ENCODE results near the gene PCDHA13.
"Not testable (repeated sequence)": the region's sequence is repeated elsewhere in the genome, so short reads cannot be mapped to it uniquely, and the experiment has no call there.

- not testable (repeated sequence) for TF ChIP-seq BHLHE40 (IDR thresholded peaks at IDR 0.05; ENCODE audit: borderline replicate concordance); FOXM1 (IDR thresholded peaks at IDR 0.05; ENCODE audit: borderline replicate concordance); FOXK2 (IDR thresholded peaks at IDR 0.05); ZNF384 (IDR thresholded peaks at IDR 0.05); SUZ12 (IDR thresholded peaks at IDR 0.05); FOXA1 (IDR thresholded peaks at IDR 0.05); SP1 (IDR thresholded peaks at IDR 0.05); TARDBP (IDR thresholded peaks at IDR 0.05); ELF4 (IDR thresholded peaks at IDR 0.05); HDGF (IDR thresholded peaks at IDR 0.05; ENCODE audit: borderline replicate concordance); ARNT (IDR thresholded peaks at IDR 0.05); NFRKB (IDR thresholded peaks at IDR 0.05); CTBP1 (IDR thresholded peaks at IDR 0.05; ENCODE audit: borderline replicate concordance)
- TF ChIP-seq, protein P1, sequence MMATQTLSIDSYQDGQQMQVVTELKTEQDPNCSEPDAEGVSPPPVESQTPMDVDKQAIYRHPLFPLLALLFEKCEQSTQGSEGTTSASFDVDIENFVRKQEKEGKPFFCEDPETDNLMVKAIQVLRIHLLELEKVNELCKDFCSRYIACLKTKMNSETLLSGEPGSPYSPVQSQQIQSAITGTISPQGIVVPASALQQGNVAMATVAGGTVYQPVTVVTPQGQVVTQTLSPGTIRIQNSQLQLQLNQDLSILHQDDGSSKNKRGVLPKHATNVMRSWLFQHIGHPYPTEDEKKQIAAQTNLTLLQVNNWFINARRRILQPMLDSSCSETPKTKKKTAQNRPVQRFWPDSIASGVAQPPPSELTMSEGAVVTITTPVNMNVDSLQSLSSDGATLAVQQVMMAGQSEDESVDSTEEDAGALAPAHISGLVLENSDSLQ (IDR thresholded peaks at IDR 0.05) = not testable (repeated sequence)
Observed at GRCh38 chr5:140849831-140850634, 31.9 kb upstream of the PCDHA13 start.

All from HEK293T (cell line).